H1 (cell line): ENCODE data around the gene TSPAN32. TPM values are rescaled to one million over a fixed set of nuclear protein-coding genes. Genes with fewer than 3 reads are reported as not detected.

Experiments
- CTCF ChIA-PET: fragments of 300-600 bp; sonication (Branson Sonifier 250); formaldehyde crosslinking; loops from one replicate; lab custom pipeline; 2021; ENCODE audit not compliant: partially characterized antibody; lab: Charles Lee
- POLR2A ChIA-PET: fragments of 300-600 bp; sonication (Branson Sonifier 250); formaldehyde crosslinking; loops from one replicate; lab custom pipeline; 2021; ENCODE audit warnings: inconsistent platforms; ENCODE audit not compliant: partially characterized antibody; lab: Charles Lee
- DNase-seq, 2 experiments: peaks; one replicate each; pipeline versions ENCODE4 v3.0.0 to v3.0.0-alpha.2; 2010 to 2022; ENCODE audit warnings: low spot score in 2 of 2, low read depth in 1 of 2, mixed read lengths in 1 of 2
- FAIRE-seq: peaks from 2 replicates; lab custom pipeline; 2011; peaks lifted over from hg19 to GRCh38; lab: Jason Lieb, UNC
- H2AFZ ChIP-seq: 2 replicates; pipeline ENCODE4 v1.8.1; 2012; ENCODE audit warnings: low read length, inconsistent platforms
- H2AK5ac ChIP-seq: 2 replicates; pipeline ENCODE4 v1.6.1; 2013; ENCODE audit warnings: low read depth, low read length
- H2BK120ac ChIP-seq: replicated peaks from 2 replicates; pipeline ENCODE3; 2013; ENCODE audit warnings: low read depth, low read length, inconsistent platforms
- H2BK12ac ChIP-seq: 2 replicates; pipeline ENCODE4 v1.6.1; 2013; ENCODE audit warnings: low read depth, low read length
- H2BK15ac ChIP-seq: 2 replicates; pipeline ENCODE4 v1.6.1; 2013; ENCODE audit warnings: low read length
- H2BK20ac ChIP-seq: 2 replicates; pipeline ENCODE4 v1.6.1; 2013; ENCODE audit warnings: low read length
- H2BK5ac ChIP-seq: 2 replicates; pipeline ENCODE4 v1.6.1; 2013; ENCODE audit warnings: low read depth, low read length
- H3K14ac ChIP-seq: 2 replicates; pipeline ENCODE4 v1.6.1; 2013; ENCODE audit warnings: inconsistent platforms; ENCODE audit not compliant: insufficient read length
- H3K18ac ChIP-seq: 2 replicates; pipeline ENCODE4 v1.6.1; 2013; ENCODE audit warnings: low read length; ENCODE audit errors: extremely low read depth
- H3K23ac ChIP-seq: 2 replicates; pipeline ENCODE4 v1.6.1; 2013; ENCODE audit warnings: inconsistent platforms; ENCODE audit not compliant: insufficient read length
- H3K23me2 ChIP-seq: 2 replicates; pipeline ENCODE4 v1.6.1; 2013; ENCODE audit warnings: low read depth, low read length
- H3K27ac ChIP-seq: 2 replicates; pipeline ENCODE4 v1.6.1; 2011; ENCODE audit warnings: low read depth, low read length, inconsistent platforms
- H3K27me3 ChIP-seq, 4 experiments: replicated peaks in 1 of 4; 1 replicate in 1 of 4; 2 replicates in 3 of 4; pipeline versions ENCODE4 v1.6.1 to v1.8.1; 2011 to 2013; ENCODE audit warnings: low read length in 3 of 4, mild to moderate bottlenecking in 3 of 4, inconsistent platforms in 2 of 4, mixed read lengths in 2 of 4, moderate library complexity in 1 of 4; ENCODE audit not compliant: control insufficient read depth in 3 of 4, insufficient read depth in 3 of 4; ENCODE audit errors: extremely low read depth in 1 of 4
- H3K36me3 ChIP-seq, 4 experiments: 2 replicates each; pipeline versions ENCODE4 v1.6.1 to v1.8.1; 2011 to 2013; ENCODE audit warnings: mild to moderate bottlenecking in 4 of 4, low read length in 3 of 4, moderate library complexity in 2 of 4, control low read depth in 1 of 4, inconsistent platforms in 1 of 4; ENCODE audit not compliant: insufficient read depth in 4 of 4, control insufficient read depth in 2 of 4
- H3K4ac ChIP-seq: replicated peaks from 2 replicates; pipeline ENCODE3; 2013; ENCODE audit warnings: low read length, low read depth, mixed read lengths, inconsistent platforms; ENCODE audit not compliant: insufficient read length
- H3K4me1 ChIP-seq, 4 experiments: replicated peaks in 1 of 4; 1 replicate in 1 of 4; 2 replicates in 3 of 4; pipeline versions ENCODE4 v1.6.1 to v1.8.1; 2011 to 2013; ENCODE audit warnings: low read length in 3 of 4, inconsistent platforms in 2 of 4, mixed read lengths in 1 of 4; ENCODE audit not compliant: insufficient read depth in 4 of 4, control insufficient read depth in 3 of 4
- H3K4me2 ChIP-seq, 2 experiments: 2 replicates each; pipeline versions ENCODE4 v1.6.1 to v1.8.1; 2011 to 2013; ENCODE audit warnings: low read depth in 2 of 2, low read length in 2 of 2, control low read depth in 1 of 2, inconsistent platforms in 1 of 2, mild to moderate bottlenecking in 1 of 2; ENCODE audit not compliant: insufficient read depth in 1 of 2
- H3K4me3 ChIP-seq, 4 experiments: fragments of 200-600, 300-600 bp in 1 of 4; sonication (generic), shearing (Covaris generic), sonication (Bioruptor Twin) in 1 of 4; 2 replicates each; pipeline versions ENCODE4 v1.5.1 to v1.8.1; 2011 to 2016; ENCODE audit warnings: low read length in 4 of 4, low read depth in 3 of 4, control low read depth in 2 of 4, inconsistent platforms in 2 of 4, mild to moderate bottlenecking in 2 of 4, mixed read lengths in 1 of 4, moderate library complexity in 1 of 4; ENCODE audit not compliant: insufficient read depth in 2 of 4; ENCODE audit errors: extremely low read depth in 1 of 4
- H3K56ac ChIP-seq: replicated peaks from 2 replicates; pipeline ENCODE3; 2013; ENCODE audit warnings: low read depth, mild to moderate bottlenecking, mixed read lengths, low read length, inconsistent platforms; ENCODE audit not compliant: insufficient read length
- H3K79me1 ChIP-seq: 2 replicates; pipeline ENCODE4 v1.6.1; 2013; ENCODE audit warnings: low read depth, low read length, control low read depth
- H3K79me2 ChIP-seq, 2 experiments: 2 replicates each; pipeline versions ENCODE4 v1.6.1 to v1.8.1; 2012 to 2013; ENCODE audit warnings: low read length in 2 of 2, mild to moderate bottlenecking in 2 of 2, inconsistent platforms in 1 of 2; ENCODE audit not compliant: insufficient read depth in 2 of 2, control insufficient read depth in 1 of 2
- H3K9ac ChIP-seq, 4 experiments: replicated peaks in 1 of 4; 1 replicate in 1 of 4; 2 replicates in 3 of 4; pipeline versions ENCODE4 v1.6.1 to v1.8.1; 2011 to 2013; ENCODE audit warnings: low read depth in 3 of 4, low read length in 3 of 4, control low read depth in 2 of 4, mild to moderate bottlenecking in 2 of 4, moderate library complexity in 2 of 4, inconsistent platforms in 1 of 4; ENCODE audit errors: extremely low read depth in 1 of 4
- H3K9me3 ChIP-seq, 2 experiments: 2 replicates each; pipeline versions ENCODE4 v1.6.1 to v1.8.1; 2012 to 2013; ENCODE audit warnings: mild to moderate bottlenecking in 2 of 2, moderate library complexity in 2 of 2, control low read depth in 1 of 2, inconsistent platforms in 1 of 2, low read depth in 1 of 2, low read length in 1 of 2, mixed read lengths in 1 of 2; ENCODE audit not compliant: insufficient read depth in 2 of 2
- H4K20me1 ChIP-seq, 2 experiments: replicated peaks in 1 of 2; 2 replicates each; pipeline versions ENCODE3 to v1.8.1; 2011 to 2013; ENCODE audit warnings: inconsistent platforms in 2 of 2, low read length in 2 of 2, mild to moderate bottlenecking in 1 of 2; ENCODE audit not compliant: insufficient read depth in 2 of 2, control insufficient read depth in 1 of 2
- H4K5ac ChIP-seq: 2 replicates; pipeline ENCODE4 v1.6.1; 2013; ENCODE audit warnings: low read length, low read depth, mixed read lengths, inconsistent platforms; ENCODE audit not compliant: insufficient read length
- H4K8ac ChIP-seq: 2 replicates; pipeline ENCODE4 v1.8.0; 2013; ENCODE audit warnings: mild to moderate bottlenecking, moderate library complexity, low read length, inconsistent platforms; ENCODE audit not compliant: insufficient read depth; ENCODE audit errors: extremely low read depth
- H4K91ac ChIP-seq: replicated peaks from 2 replicates; pipeline ENCODE3; 2013; ENCODE audit warnings: low read length, mixed read lengths, inconsistent platforms; ENCODE audit not compliant: insufficient read length
- CHD1 ChIP-seq: IDR thresholded peaks from 2 replicates; pipeline ENCODE4 v1.6.1; 2012; ENCODE audit warnings: low read depth, low read length, improper control_type of control experiment
- FOSL1 ChIP-seq: IDR thresholded peaks from 2 replicates; pipeline ENCODE4 v1.6.1; 2011; ENCODE audit warnings: mild to moderate bottlenecking, low read depth, low read length, moderate library complexity; ENCODE audit not compliant: insufficient read depth
- HDAC6 ChIP-seq: IDR thresholded peaks from one replicate; pipeline ENCODE4 v1.7.1; 2012; ENCODE audit warnings: low read depth, mild to moderate bottlenecking, inconsistent platforms, low read length, moderate library complexity
- KDM1A ChIP-seq: fragments of 200-600, 300-600 bp; sonication (generic); IDR thresholded peaks from 2 replicates; pipeline ENCODE4 v1.7.1; 2016; ENCODE audit warnings: mild to moderate bottlenecking, low read length, borderline replicate concordance
- KDM4A ChIP-seq: IDR thresholded peaks from one replicate; pipeline ENCODE4 v1.7.1; 2012; ENCODE audit warnings: low read depth, mild to moderate bottlenecking, moderate library complexity, low read length, inconsistent platforms; ENCODE audit not compliant: severe bottlenecking
- NANOG ChIP-seq: IDR thresholded peaks from 2 replicates; pipeline ENCODE4 v1.6.1; 2011; ENCODE audit warnings: low read length, low read depth, mild to moderate bottlenecking, inconsistent platforms; ENCODE audit not compliant: insufficient read depth, poor library complexity, severe bottlenecking
- RXRA ChIP-seq: IDR thresholded peaks from 2 replicates; pipeline ENCODE4 v1.6.1; 2011; ENCODE audit warnings: low read depth, mild to moderate bottlenecking, low read length, moderate library complexity; ENCODE audit not compliant: insufficient read depth
- SAP30 ChIP-seq: fragments of 300-600 bp; sonication (generic); IDR thresholded peaks from 2 replicates; pipeline ENCODE4 v1.7.1; 2012; ENCODE audit warnings: low read length, moderate library complexity, mild to moderate bottlenecking, inconsistent platforms; ENCODE audit not compliant: insufficient read depth, insufficient replicate concordance
- SIX5 ChIP-seq: IDR thresholded peaks from 2 replicates; pipeline ENCODE4 v1.6.1; 2011; ENCODE audit warnings: mild to moderate bottlenecking, low read depth, low read length
- TAF1 ChIP-seq: IDR thresholded peaks from 2 replicates; pipeline ENCODE4 v1.6.1; 2011; ENCODE audit warnings: mild to moderate bottlenecking, low read depth, low read length
- WGBS, 2 experiments: shearing (Covaris generic) in 1 of 2; methylation state at CpG; one replicate each; pipeline versions ENCODE4 v1.1.6 to v1.1.7; 2013 to 2015; ENCODE audit warnings: low lambda C conversion rate in 2 of 2, mixed read lengths in 2 of 2, inconsistent platforms in 1 of 2, low coverage in 1 of 2, missing lambda C conversion rate in 1 of 2; ENCODE audit not compliant: insufficient replicate concordance in 2 of 2, insufficient coverage in 1 of 2, insufficient read length in 1 of 2; ENCODE audit errors: extremely low coverage in 1 of 2, missing lambda C conversion rate in 1 of 2; 5-methylcytosine and 5-hydroxymethylcytosine counted together
- polyA plus RNA-seq, 7 experiments: library from polyadenylated mRNA; depleted of rRNA in 3 of 7; stranded (reverse) in 5 of 7; unstranded in 2 of 7; fragments of >200 nt in 5 of 7; fragments of 200-250 nt in 2 of 7; gene quantifications; 1 replicate in 5 of 7; 2 replicates in 1 of 7; 4 replicates in 1 of 7; pipeline versions ENCODE4 v1.2.1 to v1.2.3, GENCODE V29; 2011 to 2013; ENCODE audit warnings: missing spikeins in 2 of 7, mixed read lengths in 2 of 7
- total RNA-seq: library from RNA; stranded (reverse); fragmentation: NEBNext Ultra II Directional; extraction: Animal tissue kit (Norgen Biotek cat#: 25700); gene quantifications from 2 replicates; pipeline ENCODE4 v1.2.1, GENCODE V29; 2021

TSPAN32 gene
- total and polyA plus RNA-seq, 2 of the 8 experiments (the other 6 are each of a cell fraction or from before 2014, with no cell fraction given), result not detected

DNA sequence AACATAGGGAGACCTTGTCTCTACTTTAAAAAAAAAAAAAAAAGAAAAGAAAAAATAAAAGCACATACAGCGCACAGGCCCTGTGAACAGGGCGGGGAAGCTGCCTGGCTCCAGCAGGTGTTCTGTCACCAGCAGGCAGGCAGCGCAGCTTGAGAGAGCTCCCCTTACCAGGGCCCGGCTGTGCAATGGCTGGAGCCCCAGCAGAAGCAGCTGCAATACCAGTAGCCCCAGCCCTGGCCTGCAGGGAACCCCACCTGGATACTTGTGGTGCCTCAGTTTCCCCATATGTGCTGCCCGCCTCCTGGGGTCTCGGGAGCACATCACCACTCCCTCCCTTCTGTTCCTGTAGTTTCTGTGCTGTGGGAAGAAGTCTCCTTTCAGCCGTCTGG is 12.3 kb downstream of the TSPAN32 start:
- Histone ChIP-seq H3K14ac (no peak overlapping the region), H3K4me1 (no peaks in the 10 kb centered on the region), H3K18ac (no peak overlapping the region), H3K56ac (no peak overlapping the region), H3K4me2 (no peak overlapping the region), H3K27me3 (no peaks in the 10 kb centered on the region; a peak in 1 of 7 replicates), H3K4me3 (no peak overlapping the region), H3K4ac (no peak overlapping the region), H4K20me1 (peaks cover 0 to 2% of the 10 kb centered on the region in 2 experiments), H2AFZ (no peak overlapping the region), H3K9ac (no peak overlapping the region), H3K27ac (no peak overlapping the region), H2BK120ac (no peak overlapping the region), H2AK5ac (no peak overlapping the region), H3K79me2 (no peaks in the 10 kb centered on the region), H2BK12ac (no peak overlapping the region), H4K91ac (no peak overlapping the region), H2BK5ac (no peak overlapping the region), H3K9me3 (no peaks in the 10 kb centered on the region), H3K23ac (no peak overlapping the region), H4K5ac (no peak overlapping the region), H3K79me1 (no peaks in the 10 kb centered on the region), H3K36me3 (no peaks in the 10 kb centered on the region), H2BK15ac (no peak overlapping the region), H4K8ac (peak overlapping the region; percentile 71; the same call in 1 of the 2 replicates), H3K23me2 (no peaks in the 10 kb centered on the region), H2BK20ac (no peak overlapping the region)
- DNase-seq (no peak), FAIRE-seq (no peak)
- POLR2A ChIA-PET, result interaction anchor here (1.0 to 1.6 kb wide), 2 partner anchors 62 to 63 kb away, joined by 3 to 6 read pairs; partner anchors contain the start of gene CD81
- TF ChIP-seq KDM4A (no peak), SIX5 (no peak), FOSL1 (no peak), CHD1 (no peak), NANOG (no peak), TAF1 (no peak), KDM1A (no peak), SAP30 (no peak), HDAC6 (no peak), RXRA (no peak)
- CTCF ChIA-PET, result interaction anchor here (0.7 to 1.3 kb wide), 4 partner anchors 46 to 109 kb away, joined by 3 to 4 read pairs (median 3); no protein-coding TSS in a partner anchor
- WGBS, 2 experiments, result 74% methylated on average over 5 of the region's 7 CpGs; no CpG with 5 or more reads in 1 of the 2 experiments
